Sciatic nerve (tissue), 2 donors: ENCODE data around the gene SFN. TPM values are rescaled to one million over a fixed set of nuclear protein-coding genes. Genes with fewer than 3 reads are reported as not detected.
A peak's percentile ranks its signal among the peaks of the same experiment; 100 is the strongest.

Experiments
- ATAC-seq: fragments of 200-7000 bp; cut with Tn5 transposase; one replicate; pipeline ENCODE4 v1.9.1; 2020; ENCODE audit warnings: mild to moderate bottlenecking, moderate library complexity
- DNase-seq: peaks from one replicate; pipeline ENCODE4 v3.0.0-alpha.2; 2020; ENCODE audit warnings: low spot score
- intact Hi-C: fragments of 100-400 bp; cut with DNase I; formaldehyde crosslinking; loops from one replicate; pipeline ENCODE4 v1.14.2; 2022
- total RNA-seq: library from RNA; stranded (reverse); fragmentation: NEBNext Ultra II Directional; extraction: Animal tissue kit (Norgen Biotek cat#: 25700); gene quantifications from one replicate; pipeline ENCODE4 v1.2.1, GENCODE V29; 2021
- donor health status: DM: no; HTN: no; CAD: no.
- donor health status: DM: no; HTN: no; CAD: no.

Gene SFN
- total RNA-seq, 1 donor from 2014 or later: 0.53 TPM

DNA sequence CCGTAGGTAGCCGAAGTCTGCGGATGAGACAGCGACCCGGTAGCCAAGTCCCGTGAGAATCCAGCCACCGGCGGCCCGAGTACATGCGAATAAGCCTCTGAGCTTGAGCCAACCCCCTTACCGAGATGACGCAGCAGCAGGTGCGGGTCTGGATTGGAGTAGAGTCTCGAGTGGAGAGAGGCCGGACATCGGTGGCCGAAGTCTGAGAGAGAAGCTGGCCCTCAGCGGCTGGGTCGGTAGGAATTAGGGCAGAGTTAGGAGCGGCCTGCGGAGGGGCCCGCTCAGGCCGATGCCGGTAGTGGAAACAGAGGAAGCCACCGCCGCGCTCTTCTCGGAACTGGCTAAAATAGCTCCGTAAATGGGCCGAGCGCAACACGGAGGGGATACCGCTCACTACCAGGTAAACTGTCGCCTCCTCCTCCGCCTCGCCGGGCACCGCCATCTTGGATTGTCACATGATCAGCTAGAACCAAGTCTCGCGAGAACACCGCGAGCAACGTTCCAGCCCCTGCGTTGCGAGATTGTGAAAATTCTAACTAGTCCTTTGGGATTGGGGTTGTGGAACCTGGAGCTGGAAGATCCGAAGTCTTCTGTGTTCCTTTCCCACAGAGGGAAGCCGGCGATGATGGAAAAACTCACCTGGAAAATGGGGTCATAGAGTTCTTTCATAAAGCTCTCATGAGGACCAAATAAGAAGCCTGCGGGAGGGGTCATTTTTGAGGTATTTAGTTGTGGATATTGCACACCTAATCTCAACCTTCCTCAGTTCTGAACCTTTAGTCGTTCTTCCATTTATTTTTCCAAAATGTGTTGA, 37.3 kb downstream of the SFN start, which contains the start of gene GPATCH3:
TSS of gene GPATCH3 (minus strand) at position 467 of the 814 bp plus-strand sequence. CDS start at position 442, 25 bp downstream.
- ATAC-seq: peak; percentile 96
- peak; percentile 97 for DNase-seq
- intact Hi-C loops: no loop called here

DNA sequence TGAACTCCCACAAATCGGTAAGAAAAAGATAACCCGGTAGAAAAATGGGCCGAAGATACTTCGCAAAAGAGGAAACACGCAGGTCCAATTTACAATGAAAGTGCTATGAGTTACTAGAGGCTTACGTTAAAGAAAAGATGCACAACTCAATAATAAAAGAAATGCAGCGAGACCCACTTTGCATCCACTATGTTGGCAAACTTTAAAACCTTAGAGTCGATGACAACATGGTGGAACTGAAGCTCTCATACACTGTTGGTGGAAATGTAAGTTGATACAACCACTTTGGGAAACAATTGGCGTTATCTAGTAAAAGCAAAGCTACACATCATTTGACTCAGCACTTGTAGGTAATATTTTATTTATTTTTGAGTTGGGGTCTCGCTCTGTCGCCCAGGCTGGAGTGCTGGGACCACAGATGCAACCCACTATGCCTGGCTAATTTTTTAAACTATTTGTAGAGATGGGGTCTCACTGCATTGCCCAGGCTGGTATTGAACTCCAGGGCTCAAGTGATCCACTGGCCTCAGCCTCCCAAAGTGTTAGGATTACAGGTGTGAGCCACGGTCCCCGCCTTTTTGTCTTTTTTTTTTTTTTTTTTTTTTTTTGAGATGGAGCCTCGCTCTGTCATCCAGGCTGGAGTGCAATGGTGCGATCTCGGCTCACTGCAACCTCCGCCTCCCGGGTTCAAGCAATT, 38.0 kb downstream of the SFN start:
- no peak for ATAC-seq
- intact Hi-C loops: no loop called here
- DNase-seq: no peak

DNA sequence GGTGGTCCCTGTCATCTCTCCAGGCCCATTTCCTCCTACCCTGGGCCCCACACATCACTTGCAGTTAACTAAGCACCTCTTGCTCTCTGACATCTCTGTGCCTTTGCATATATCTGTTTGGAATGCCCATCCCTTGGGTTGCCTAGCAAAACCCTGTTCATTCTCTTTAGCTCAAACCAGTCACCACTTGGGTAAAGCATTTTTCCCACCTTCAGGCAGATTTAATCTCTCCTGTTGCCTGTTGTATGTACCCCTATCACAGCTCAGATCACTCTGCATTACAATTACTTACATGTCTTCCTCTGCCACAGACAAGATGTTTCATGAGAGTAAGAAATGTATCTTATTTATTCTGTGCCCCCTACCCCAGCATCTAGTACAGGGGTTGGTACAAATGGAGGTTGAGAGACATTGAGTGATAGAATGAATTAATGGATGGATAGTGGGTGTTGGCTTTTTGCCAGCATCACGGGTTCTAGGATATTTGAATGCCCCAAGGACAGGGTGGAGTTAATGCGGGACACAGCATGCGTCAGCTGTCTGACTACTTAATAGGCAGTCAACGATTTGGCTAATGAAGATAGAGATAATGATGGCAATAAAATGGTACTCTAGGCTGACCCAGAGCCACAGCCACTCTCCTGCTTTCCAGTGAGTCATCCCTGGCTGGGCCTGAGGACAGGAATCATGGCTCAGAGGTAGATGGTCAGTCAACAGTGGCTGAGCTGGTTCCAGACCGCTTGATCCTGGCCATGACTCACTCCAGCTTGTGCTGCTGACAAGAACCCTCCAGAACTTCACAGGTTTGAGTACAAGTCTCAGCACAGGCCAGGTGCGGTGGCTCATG, 44.3 kb downstream of the SFN start:
- ATAC-seq (no peak), DNase-seq (no peak)
- intact Hi-C loops: no loop called here

DNA sequence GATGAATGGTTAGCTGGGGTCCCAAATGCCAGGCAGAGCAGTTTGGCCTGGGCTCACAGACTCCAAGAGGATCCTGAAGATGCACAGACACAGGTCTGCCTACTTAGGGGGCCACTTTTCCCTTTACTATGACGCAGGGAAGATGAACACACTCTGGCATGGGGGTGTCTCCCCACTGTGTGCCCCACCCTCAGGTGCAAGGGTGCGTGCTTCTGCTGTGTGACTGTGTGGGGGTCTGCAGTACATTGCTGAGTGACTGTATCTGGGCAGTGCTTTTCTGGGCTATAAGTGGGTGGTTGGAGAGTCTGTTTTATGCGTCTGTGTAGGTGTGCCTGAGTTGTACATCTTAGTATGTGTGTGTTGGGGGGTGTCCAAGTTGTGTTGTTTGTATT, 47.0 kb downstream of the SFN start:
- intact Hi-C loops: no loop called here

DNA sequence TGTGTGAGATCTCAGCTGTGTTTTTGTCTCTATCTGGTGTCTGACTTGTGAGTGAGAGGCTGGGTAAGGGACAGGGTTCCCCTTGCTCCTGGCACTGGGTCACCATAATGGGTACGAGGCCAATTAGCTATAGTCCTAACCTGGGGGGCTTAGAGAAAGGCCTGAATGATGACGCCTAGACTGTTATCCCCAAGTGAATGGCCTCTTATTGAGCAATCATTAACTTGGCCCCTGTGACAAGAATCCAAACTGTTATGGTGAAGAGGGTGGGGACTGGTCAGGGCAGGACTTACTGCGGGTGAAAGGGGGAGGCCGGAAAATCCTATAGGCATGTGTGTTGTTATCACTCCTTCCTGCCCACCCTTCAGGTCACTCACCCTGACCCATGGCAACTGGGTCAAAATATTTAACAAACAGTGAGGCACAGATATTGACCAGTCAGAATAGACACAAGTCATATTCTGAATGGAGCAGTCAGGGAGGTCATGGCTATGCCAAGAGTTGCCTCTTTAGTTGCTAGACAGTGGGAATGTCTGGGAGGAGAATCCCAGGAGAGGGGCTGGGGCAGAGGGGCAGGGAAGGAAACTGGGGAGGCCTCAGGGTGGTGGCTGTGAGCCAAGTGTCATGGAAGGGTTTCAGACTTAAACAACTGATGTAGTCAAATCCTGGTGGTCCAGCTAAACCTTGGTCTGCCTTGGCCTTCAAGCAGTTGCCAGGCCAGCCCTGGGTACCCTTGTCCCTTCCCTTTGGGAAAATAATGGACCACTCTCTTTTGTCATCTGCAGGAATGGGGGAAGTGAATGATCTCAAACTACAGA, 47.6 kb downstream of the SFN start:
- DNase-seq (no peak), ATAC-seq (no peak)
- intact Hi-C loops: no loop called here

More for the DNA sequence above, 47.0 kb downstream of the SFN start:
- ATAC-seq: no peak
- DNase-seq: no peak

DNA sequence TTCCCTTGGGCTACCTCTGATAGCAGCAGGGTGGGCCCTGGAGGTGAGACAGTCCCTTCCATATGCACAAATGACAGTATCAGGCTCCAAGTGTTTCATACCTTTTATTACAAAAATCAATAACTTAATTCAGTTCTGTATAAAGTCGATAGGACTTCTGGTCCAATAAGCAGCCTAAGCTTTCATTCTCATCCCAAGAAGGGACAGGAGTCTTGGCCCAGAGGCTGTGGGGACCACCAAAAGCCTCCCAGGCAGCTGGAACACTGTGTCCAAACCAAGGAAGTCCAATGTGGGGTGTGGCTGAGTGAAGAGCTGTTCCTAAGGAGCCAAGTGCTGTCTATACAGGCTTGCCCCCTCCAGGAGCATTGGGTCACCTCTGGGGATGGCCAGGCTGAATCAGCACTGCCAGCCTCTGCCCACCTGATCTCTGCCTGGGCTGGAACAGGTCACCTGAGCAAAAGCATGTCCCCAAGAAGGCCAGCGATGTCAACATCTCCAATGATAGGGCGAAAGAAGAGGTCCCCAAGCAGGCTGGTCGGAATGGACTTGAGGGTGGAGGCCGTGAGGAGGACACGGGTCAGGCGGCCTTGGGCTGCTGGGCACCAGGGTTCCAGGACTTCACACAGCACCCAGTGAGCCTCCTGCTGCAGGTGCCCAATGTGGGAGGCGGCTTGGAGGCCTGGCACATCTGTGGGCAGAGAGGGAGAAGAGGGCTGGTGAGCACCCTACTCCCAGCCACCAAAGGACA, 48.6 kb downstream of the SFN start:
- intact Hi-C loops: no loop called here
- ATAC-seq: no peak
- DNase-seq: no peak

DNA sequence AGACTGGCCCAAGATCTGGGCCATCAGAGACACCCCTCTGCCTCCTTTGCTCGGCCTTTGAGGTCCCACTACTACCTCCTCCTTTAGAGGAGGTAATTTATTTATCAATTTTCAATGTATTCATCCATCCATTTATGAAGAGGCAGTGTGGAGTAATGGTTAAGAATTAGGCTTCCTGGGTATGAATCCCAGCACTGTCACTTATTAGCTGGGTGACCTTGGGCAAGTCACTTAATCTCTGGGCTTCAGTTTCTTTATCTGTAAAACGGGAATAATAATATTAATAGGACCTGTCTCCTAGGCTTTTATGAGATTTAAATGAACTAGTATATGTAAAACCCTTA, 49.2 kb downstream of the SFN start:
- DNase-seq (no peak), ATAC-seq (no peak)
- intact Hi-C loops: no loop called here

DNA sequence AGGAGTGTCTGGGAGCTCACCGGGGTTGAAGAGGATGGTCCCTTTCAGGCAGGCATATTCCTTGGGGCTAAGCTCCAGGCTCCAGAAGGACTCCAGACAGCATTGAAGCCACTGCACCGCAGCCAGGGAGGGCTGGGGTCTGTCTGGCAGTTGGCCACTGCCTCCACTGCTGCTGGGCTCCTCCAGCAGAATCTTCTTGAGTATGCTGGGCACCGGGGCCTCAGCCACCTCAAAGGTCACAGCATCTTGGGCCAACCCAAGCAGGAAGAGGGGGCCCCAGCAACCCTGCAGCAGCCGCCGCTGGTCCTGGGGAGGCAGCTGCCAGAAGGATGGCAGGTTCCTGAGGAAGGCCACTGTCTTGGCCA, 50.4 kb downstream of the SFN start:
- ATAC-seq (no peak), DNase-seq (no peak)
- intact Hi-C loops: no loop called here

Other genes with a start within 250 kb of the SFN start
- 83.8 TPM for gene ARID1A, start 167.1 kb upstream of the SFN start, total RNA-seq
- 10.6 TPM for gene PIGV, start 75.2 kb upstream of the SFN start, total RNA-seq
- gene ZDHHC18, start 36.5 kb upstream of the SFN start, total RNA-seq: 21.2 TPM
- 22.7 TPM for gene GPN2, start 27.1 kb downstream of the SFN start, total RNA-seq
- 12.3 TPM for gene GPATCH3, start 37.3 kb downstream of the SFN start, total RNA-seq
- gene NR0B2, start 50.8 kb downstream of the SFN start, total RNA-seq: not detected
- 58.4 TPM for gene NUDC, start 58.6 kb downstream of the SFN start, total RNA-seq
- not detected for gene KDF1, start 97.3 kb downstream of the SFN start, total RNA-seq
- gene TRNP1, start 130.5 kb downstream of the SFN start, total RNA-seq: 22.7 TPM
- gene TENT5B, start 149.7 kb downstream of the SFN start, total RNA-seq: 2.3 TPM